Fibroblast of lung (primary cell): ENCODE results near the gene ARHGAP5. TPM values are rescaled to one million over a fixed set of nuclear protein-coding genes. Genes with fewer than 3 reads are reported as not detected.

Source experiments
- DNase-seq, 2 donors: peaks; one replicate each; pipeline versions ENCODE4 v3.0.0 to v3.0.0-alpha.2; 2010; ENCODE audit warnings: low read depth in 2 of 2
- H2AFZ ChIP-seq: 2 replicates; pipeline ENCODE4 v1.5.1; 2012; ENCODE audit warnings: low read length, control low read depth, inconsistent platforms
- H3K27ac ChIP-seq: 2 replicates; pipeline ENCODE4 v1.5.1; 2011; ENCODE audit warnings: low read length, control low read depth; ENCODE audit not compliant: insufficient read depth
- H3K27me3 ChIP-seq: 2 replicates; pipeline ENCODE4 v1.5.1; 2011; ENCODE audit warnings: mild to moderate bottlenecking, low read length; ENCODE audit not compliant: control insufficient read depth, insufficient read depth
- H3K36me3 ChIP-seq: 2 replicates; pipeline ENCODE4 v1.5.1; 2011; ENCODE audit warnings: low read length; ENCODE audit not compliant: control insufficient read depth, insufficient read depth
- H3K4me1 ChIP-seq: 2 replicates; pipeline ENCODE4 v1.5.1; 2011; ENCODE audit warnings: low read length; ENCODE audit not compliant: control insufficient read depth, insufficient read depth; ENCODE audit errors: extremely low read depth
- H3K4me2 ChIP-seq: 2 replicates; pipeline ENCODE4 v1.5.1; 2011; ENCODE audit warnings: low read length, control low read depth; ENCODE audit not compliant: insufficient read depth; ENCODE audit errors: extremely low read depth
- H3K4me3 ChIP-seq, 4 experiments: fragments of 200-600 bp in 1 of 4; sonication (generic) in 1 of 4; replicated peaks in 1 of 4; 2 replicates each; pipeline ENCODE4 v1.5.1; 2011 to 2016; ENCODE audit warnings: low read length in 4 of 4, low read depth in 3 of 4, mild to moderate bottlenecking in 3 of 4, control low read depth in 2 of 4, inconsistent platforms in 1 of 4, mixed read lengths in 1 of 4; ENCODE audit not compliant: insufficient read depth in 1 of 4; ENCODE audit errors: control extremely low read depth in 1 of 4
- H3K79me2 ChIP-seq: 2 replicates; pipeline ENCODE4 v1.5.1; 2012; ENCODE audit warnings: mild to moderate bottlenecking, low read length, inconsistent platforms; ENCODE audit not compliant: control insufficient read depth, insufficient read depth
- H3K9ac ChIP-seq: 2 replicates; pipeline ENCODE4 v1.5.1; 2011; ENCODE audit warnings: mild to moderate bottlenecking, low read length, control low read depth; ENCODE audit not compliant: insufficient read depth
- H3K9me3 ChIP-seq: 2 replicates; pipeline ENCODE4 v1.5.1; 2012; ENCODE audit warnings: low read depth, low read length; ENCODE audit not compliant: control insufficient read depth, insufficient read depth
- H4K20me1 ChIP-seq: 2 replicates; pipeline ENCODE4 v1.5.1; 2011; ENCODE audit warnings: low read length; ENCODE audit not compliant: control insufficient read depth, insufficient read depth; ENCODE audit errors: extremely low read depth
- CTCF ChIP-seq, 2 donors: IDR thresholded peaks in 1 of 2; conservative IDR thresholded peaks in 1 of 2; 1 replicate in 1 of 2; 2 replicates in 1 of 2; pipeline ENCODE4 v1.5.1; 2011 to 2012; ENCODE audit warnings: low read length in 2 of 2, control low read depth in 1 of 2, inconsistent platforms in 1 of 2, low read depth in 1 of 2, mild to moderate bottlenecking in 1 of 2
- EZH2 ChIP-seq: IDR thresholded peaks from 2 replicates; pipeline ENCODE4 v1.5.1; 2012; ENCODE audit warnings: low read length, control low read depth, mild to moderate bottlenecking; ENCODE audit errors: missing control alignments
- polyA plus RNA-seq, 2 donors: library from polyadenylated mRNA; depleted of rRNA in 1 of 2; stranded (reverse) in 1 of 2; unstranded in 1 of 2; fragments of >200 nt; gene quantifications; 2 replicates each; pipeline ENCODE4 v1.2.1, GENCODE V29; 2011 to 2012; ENCODE audit warnings: missing spikeins in 1 of 2
- total RNA-seq: library from RNA; depleted of rRNA; stranded (reverse); fragments of >200 nt; gene quantifications from 2 replicates; pipeline ENCODE4 v1.2.1, GENCODE V29; 2014

Gene ARHGAP5
- total and polyA plus RNA-seq, 2 donors (not counting 1 experiment from before 2014, with no cell fraction given), result 37.0 to 68.4 TPM

GRCh38 chr14:32102968-32103367, 25.9 kb downstream of the ARHGAP5 start:
- no peak for DNase-seq
- H4K20me1 ChIP-seq, result no peaks in the 10 kb centered on the region
- TF ChIP-seq EZH2 (no peak), CTCF (conservative IDR thresholded peaks at IDR 0.05 in 1 of 2, IDR thresholded peaks at IDR 0.05 in 1 of 2; ENCODE audit: low read depth in 1 of 2, low read length in 2 of 2) (no peak)
- H3K27ac ChIP-seq, result no peak overlapping the region
- no peak overlapping the region for H3K4me3 ChIP-seq
- H3K36me3 ChIP-seq, result no peaks in the 10 kb centered on the region
- H3K9ac ChIP-seq, result no peak overlapping the region
- H3K4me1 ChIP-seq, result no peaks in the 10 kb centered on the region
- peaks cover 6% of the 10 kb centered on the region for H3K79me2 ChIP-seq
- no peak overlapping the region for H3K4me2 ChIP-seq
- H2AFZ ChIP-seq, result no peak overlapping the region
- no peaks in the 10 kb centered on the region for H3K9me3 ChIP-seq
- no peaks in the 10 kb centered on the region for H3K27me3 ChIP-seq

GRCh38 chr14:32104308-32104707, 27.2 kb downstream of the ARHGAP5 start:
- TF ChIP-seq CTCF (conservative IDR thresholded peaks at IDR 0.05 in 1 of 2, IDR thresholded peaks at IDR 0.05 in 1 of 2; ENCODE audit: low read depth in 1 of 2, low read length in 2 of 2), result no peak
- TF ChIP-seq EZH2, result no peak
- no peak for DNase-seq
- no peaks in the 10 kb centered on the region for H3K27me3 ChIP-seq
- H3K9ac ChIP-seq, result no peak overlapping the region
- H3K4me3 ChIP-seq, result no peak overlapping the region
- H3K4me1 ChIP-seq, result no peaks in the 10 kb centered on the region
- H3K36me3 ChIP-seq, result no peaks in the 10 kb centered on the region
- H4K20me1 ChIP-seq, result no peaks in the 10 kb centered on the region
- no peak overlapping the region for H3K4me2 ChIP-seq
- H3K9me3 ChIP-seq, result no peaks in the 10 kb centered on the region
- peaks cover 6% of the 10 kb centered on the region for H3K79me2 ChIP-seq
- H3K27ac ChIP-seq, result no peak overlapping the region
- H2AFZ ChIP-seq, result no peak overlapping the region

GRCh38 chr14:32104803-32105202, 27.7 kb downstream of the ARHGAP5 start:
- Histone ChIP-seq H3K9ac (no peak overlapping the region), H3K4me1 (no peaks in the 10 kb centered on the region), H3K27me3 (no peaks in the 10 kb centered on the region), H3K79me2 (peaks cover 6% of the 10 kb centered on the region), H4K20me1 (no peaks in the 10 kb centered on the region), H3K4me2 (no peak overlapping the region), H3K4me3 (no peak overlapping the region), H3K36me3 (no peaks in the 10 kb centered on the region), H3K27ac (no peak overlapping the region), H2AFZ (no peak overlapping the region), H3K9me3 (no peaks in the 10 kb centered on the region)
- no peak for DNase-seq
- no peak for TF ChIP-seq EZH2
- TF ChIP-seq CTCF (conservative IDR thresholded peaks at IDR 0.05 in 1 of 2, IDR thresholded peaks at IDR 0.05 in 1 of 2; ENCODE audit: low read depth in 1 of 2, low read length in 2 of 2), result no peak
